Prostate gland (tissue), 2 donors: ENCODE data around the gene MOB4.

ENCODE experiments used
- CTCF ChIP-seq, 4 experiments: fragments of 200-600 bp in 2 of 4; fragments of 450-650 bp in 2 of 4; sonication (generic) in 2 of 4; IDR thresholded peaks; 1 replicate in 3 of 4; 2 replicates in 1 of 4; pipeline ENCODE4 v1.5.1; 2016 to 2019; ENCODE audit warnings: antibody characterized with exemption in 4 of 4, mild to moderate bottlenecking in 2 of 4, moderate library complexity in 2 of 4
- POLR2AphosphoS5 ChIP-seq: sonication (generic); formaldehyde crosslinking; IDR thresholded peaks from one replicate; pipeline ENCODE4 v1.6.1; 2017; ENCODE audit warnings: antibody characterized with exemption

- TF ChIP-seq CTCF (IDR thresholded peaks at IDR 0.05), result no peak
- no peak for TF ChIP-seq POLR2AphosphoS5
Measured at GRCh38 chr2:197477797-197478196, 38.1 kb upstream of the MOB4 start.
